GM12878 (cell line): Measurements from ENCODE around the gene MFSD11. TPM values are rescaled to one million over a fixed set of nuclear protein-coding genes. Genes with fewer than 3 reads are reported as not detected.

Experiments
- ATAC-seq: fragments of 200-7000 bp; cut with Tn5 transposase; 3 replicates; pipeline ENCODE4 v1.9.1; 2020; ENCODE audit warnings: mild to moderate bottlenecking, moderate library complexity
- BruUV-seq: library from RNA; stranded (reverse); fragments of 400-500 nt; replicated peaks from 2 replicates; lab custom pipeline; 2021; lab: Mats Ljungman, UMichigan
- CTCF ChIA-PET: fragments of 300-600 bp; sonication (Branson Sonifier 250); formaldehyde crosslinking; extraction: SDS; loops from one replicate; lab custom pipeline; 2021; ENCODE audit warnings: inconsistent platforms; lab: Yijun Ruan, JAX
- POLR2A ChIA-PET: fragments of 350-600 bp; formaldehyde crosslinking; extraction: SDS; loops from one replicate; lab custom pipeline; 2021; ENCODE audit warnings: inconsistent platforms; lab: Charles Lee
- RAD21 ChIA-PET: fragments of 300-600 bp; sonication (Branson Sonifier 250); formaldehyde crosslinking; loops from one replicate; lab custom pipeline; 2023; ENCODE audit warnings: antibody characterized with exemption; ENCODE audit not compliant: unreplicated experiment; lab: Charles Lee
- SMC1A ChIA-PET: fragments of 300-600 bp; sonication (Branson Sonifier 250); formaldehyde crosslinking; loops from one replicate; lab custom pipeline; 2023; ENCODE audit not compliant: unreplicated experiment, uncharacterized antibody; lab: Charles Lee
- DNase-seq: peaks from one replicate; pipeline ENCODE4 v3.0.0-alpha.2; 2011; ENCODE audit warnings: low read depth, low spot score
- FAIRE-seq: peaks from 3 replicates; lab custom pipeline; 2011; peaks lifted over from hg19 to GRCh38; lab: Jason Lieb, UNC
- H2AFZ ChIP-seq: 2 replicates; pipeline ENCODE4 v1.6.0; 2011; ENCODE audit warnings: low read depth, low read length, control low read depth; ENCODE audit not compliant: control insufficient read depth
- H3K27ac ChIP-seq: 2 replicates; pipeline ENCODE4 v1.5.1; 2011; ENCODE audit warnings: control low read depth; ENCODE audit not compliant: control insufficient read depth, insufficient read depth
- H3K27me3 ChIP-seq, 2 experiments: replicated peaks in 1 of 2; 2 replicates each; pipeline versions ENCODE4 v1.6.0 to v1.6.1; 2011; ENCODE audit warnings: low read length in 1 of 2; ENCODE audit not compliant: control insufficient read depth in 2 of 2, insufficient read depth in 2 of 2
- H3K36me3 ChIP-seq, 2 experiments: 2 replicates each; pipeline ENCODE4 v1.5.1; 2011; ENCODE audit warnings: low read length in 1 of 2; ENCODE audit not compliant: control insufficient read depth in 2 of 2, insufficient read depth in 2 of 2
- H3K4me1 ChIP-seq: 2 replicates; pipeline ENCODE4 v1.6.1; 2011; ENCODE audit warnings: mild to moderate bottlenecking, low read length, moderate library complexity, mixed read lengths; ENCODE audit not compliant: control insufficient read depth, insufficient read depth
- H3K4me2 ChIP-seq: 2 replicates; pipeline ENCODE4 v1.6.0; 2011; ENCODE audit warnings: control low read depth; ENCODE audit not compliant: control insufficient read depth, insufficient read depth
- H3K4me3 ChIP-seq: fragments of 200-600 bp; sonication (generic); 2 replicates; pipeline ENCODE4 v1.5.1; 2016
- H3K79me2 ChIP-seq: 2 replicates; pipeline ENCODE4 v1.6.0; 2011; ENCODE audit warnings: low read length; ENCODE audit not compliant: control insufficient read depth, insufficient read depth
- H3K9ac ChIP-seq: 2 replicates; pipeline ENCODE4 v1.8.0; 2011; ENCODE audit warnings: low read length, control low read depth, mixed read lengths; ENCODE audit not compliant: control insufficient read depth, insufficient read depth
- H3K9me3 ChIP-seq: replicated peaks from 3 replicates; pipeline ENCODE4 v1.5.1; 2011; ENCODE audit warnings: mild to moderate bottlenecking, low read length; ENCODE audit not compliant: control insufficient read depth, insufficient read depth
- H4K20me1 ChIP-seq: 2 replicates; pipeline ENCODE4 v1.6.0; 2011; ENCODE audit not compliant: control insufficient read depth, insufficient read depth
- BMI1 ChIP-seq: fragments of 450-650 bp; IDR thresholded peaks from 2 replicates; pipeline ENCODE4 v1.6.1; 2016; ENCODE audit warnings: mild to moderate bottlenecking, moderate library complexity, borderline replicate concordance
- CEBPB ChIP-seq, 2 experiments: fragments of 150-350 bp in 1 of 2; IDR thresholded peaks; 2 replicates each; pipeline ENCODE4 v1.6.1; 2012 to 2014; ENCODE audit warnings: low read depth in 2 of 2, low read length in 2 of 2, borderline replicate concordance in 1 of 2, inconsistent platforms in 1 of 2
- CHD2 ChIP-seq: IDR thresholded peaks from 2 replicates; pipeline ENCODE4 v1.6.1; 2011; ENCODE audit warnings: low read depth, low read length, improper control_type of control experiment, borderline replicate concordance
- FOS ChIP-seq: IDR thresholded peaks from 3 replicates; pipeline ENCODE4 v1.6.1; 2011; ENCODE audit warnings: borderline replicate concordance; ENCODE audit not compliant: insufficient read length; ENCODE audit errors: extremely low read depth
- FOXK2 ChIP-seq: fragments of 450-650 bp; IDR thresholded peaks from 2 replicates; pipeline ENCODE4 v1.6.1; 2017; ENCODE audit warnings: mild to moderate bottlenecking, moderate library complexity
- IKZF1 ChIP-seq: fragments of 450-650 bp; conservative IDR thresholded peaks from 2 replicates; pipeline ENCODE4 v1.6.1; 2017; ENCODE audit warnings: antibody characterized with exemption, mild to moderate bottlenecking
- KLF5 ChIP-seq: fragments of 450-650 bp; IDR thresholded peaks from 2 replicates; pipeline ENCODE4 v1.6.1; 2014; ENCODE audit warnings: mild to moderate bottlenecking; ENCODE audit not compliant: partially characterized antibody
- MYC ChIP-seq: IDR thresholded peaks from 2 replicates; pipeline ENCODE4 v1.6.1; 2011; ENCODE audit warnings: mild to moderate bottlenecking, low read length, moderate library complexity, inconsistent platforms; ENCODE audit not compliant: insufficient read depth, insufficient replicate concordance, insufficient read length, severe bottlenecking
- NFIC ChIP-seq: IDR thresholded peaks from 2 replicates; pipeline ENCODE4 v1.6.1; 2012; ENCODE audit warnings: low read depth, mild to moderate bottlenecking, inconsistent platforms, low read length, moderate library complexity
- PAX5 ChIP-seq: IDR thresholded peaks from 2 replicates; pipeline ENCODE4 v1.6.1; 2011; ENCODE audit warnings: low read depth, low read length, borderline replicate concordance
- PML ChIP-seq: IDR thresholded peaks from 2 replicates; pipeline ENCODE4 v1.6.1; 2012; ENCODE audit warnings: low read length, inconsistent platforms
- POU2F2 ChIP-seq: IDR thresholded peaks from 3 replicates; pipeline ENCODE4 v1.6.1; 2011; ENCODE audit warnings: low read depth, mild to moderate bottlenecking, low read length, borderline replicate concordance
- RB1 ChIP-seq: fragments of 450-650 bp; formaldehyde crosslinking; IDR thresholded peaks from 2 replicates; pipeline ENCODE4 v1.6.1; 2017; ENCODE audit warnings: mild to moderate bottlenecking, borderline replicate concordance
- RCOR1 ChIP-seq: conservative IDR thresholded peaks from 2 replicates; pipeline ENCODE4 v1.6.1; 2012; ENCODE audit warnings: low read depth, low read length, improper control_type of control experiment
- SIX5 ChIP-seq: IDR thresholded peaks from 2 replicates; pipeline ENCODE4 v1.6.1; 2011; ENCODE audit warnings: mild to moderate bottlenecking, low read depth, low read length, moderate library complexity; ENCODE audit not compliant: severe bottlenecking
- SPI1 ChIP-seq: IDR thresholded peaks from 2 replicates; pipeline ENCODE4 v1.6.1; 2011; ENCODE audit warnings: low read depth, mild to moderate bottlenecking, low read length, moderate library complexity, borderline replicate concordance; ENCODE audit not compliant: insufficient read depth
- WGBS: methylation state at CpG from one replicate; pipeline ENCODE4 v1.1.6; 2016; ENCODE audit warnings: low lambda C conversion rate; ENCODE audit not compliant: insufficient replicate concordance, insufficient coverage; ENCODE audit errors: missing lambda C conversion rate; 5-methylcytosine and 5-hydroxymethylcytosine counted together
- in situ Hi-C: fragments of 300-500 bp; cut with MboI; formaldehyde crosslinking; loops from 9 replicates; pipeline ENCODE4 v1.14.3; 2018; ENCODE audit warnings: mixed read lengths
- intact Hi-C: fragments of 100-400 bp; cut with micrococcal nuclease; formaldehyde crosslinking; loops from one replicate; pipeline ENCODE4 v1.14.2; 2022; ENCODE audit not compliant: unreplicated experiment
- polyA plus RNA-seq, 11 experiments: library from polyadenylated mRNA; depleted of rRNA in 4 of 11; unstranded in 6 of 11; stranded (reverse) in 5 of 11; fragments of >200 nt; fragmentation: Nextera tagmentation in 4 of 11; fragmentation: Illumina TruSeq in 1 of 11; extraction: Ambion mirVana in 4 of 11; extraction: Trizol in 1 of 11; gene quantifications; 1 replicate in 1 of 11; 2 replicates in 10 of 11; pipeline versions ENCODE4 v1.2.1 to v1.2.3, GENCODE V29; 2011 to 2016; ENCODE audit warnings: inconsistent platforms in 2 of 11, missing spikeins in 2 of 11, low read depth in 1 of 11
- total RNA-seq, 4 experiments: library from RNA; depleted of rRNA in 3 of 4; stranded (reverse); fragments of >200 nt in 3 of 4; fragmentation: Illumina TruSeq in 1 of 4; extraction: Trizol in 1 of 4; gene quantifications; 2 replicates each; pipeline versions ENCODE4 v1.2.1 to v1.2.3, GENCODE V29; 2013 to 2021
- TF ChIP-seq, protein P1 (sequence below): IDR thresholded peaks from 2 replicates; pipeline ENCODE4 v1.6.1; 2012; ENCODE audit warnings: low read depth, low read length, improper control_type of control experiment
- TF ChIP-seq, protein P2 (sequence below): fragments of 450-650 bp; IDR thresholded peaks from 2 replicates; pipeline ENCODE4 v1.6.1; 2017; ENCODE audit warnings: mild to moderate bottlenecking, low read depth, inconsistent platforms; ENCODE audit not compliant: poor library complexity, severe bottlenecking
- TF ChIP-seq, protein P3 (sequence below): fragments of 450-650 bp; IDR thresholded peaks from 2 replicates; pipeline ENCODE4 v1.6.1; 2016; ENCODE audit warnings: mild to moderate bottlenecking, moderate library complexity, borderline replicate concordance

The MFSD11 gene
- total and polyA plus RNA-seq, 10 of the 15 experiments (the other 5 are each of a cell fraction or from before 2014, with no cell fraction given), result 11.0 to 19.4 (median 15.5) TPM

DNA sequence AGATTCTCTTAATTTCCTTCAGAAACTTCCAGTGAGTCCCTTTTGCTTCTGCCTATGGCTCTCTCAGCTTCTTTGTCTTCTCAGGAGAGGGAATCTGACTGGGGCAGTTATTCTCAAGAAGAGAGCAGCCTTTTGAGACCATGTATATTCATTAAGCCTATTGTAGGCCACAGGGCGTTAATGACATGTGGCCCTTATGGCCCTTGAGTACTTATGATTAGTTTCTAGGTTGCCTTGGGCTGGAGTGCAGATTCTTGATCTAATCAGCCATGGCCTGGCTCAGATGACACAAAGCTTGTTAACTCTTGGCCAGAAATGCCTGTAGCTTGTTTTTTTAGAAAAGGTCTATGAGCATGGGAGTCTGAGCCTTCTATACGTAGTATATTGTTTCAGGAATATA is 17.4 kb downstream of the MFSD11 start:
- ChIA-PET POLR2A (no interaction called here), SMC1A (interaction anchor here (0.8 kb wide), 1 partner anchor 17 kb away, joined by 3 read pairs; no protein-coding TSS in a partner anchor), CTCF (interaction anchor here (0.6 to 0.9 kb wide), 2 partner anchors 17 to 134 kb away, joined by 3 to 4 read pairs; partner anchors contain the start of gene MFSD11), RAD21 (no interaction called here)
- Histone ChIP-seq H4K20me1 (no peaks in the 10 kb centered on the region), H3K4me3 (no peak overlapping the region), H3K4me1 (no peaks in the 10 kb centered on the region; the same call in 1 of the 2 replicates), H3K36me3 (peaks cover 0 to 13% of the 10 kb centered on the region in 2 experiments; a peak in 2 of 4 replicates), H3K79me2 (no peaks in the 10 kb centered on the region), H3K9ac (no peak overlapping the region), H3K9me3 (no peaks in the 10 kb centered on the region), H3K27me3 (no peaks in the 10 kb centered on the region), H3K27ac (no peak overlapping the region), H2AFZ (no peak overlapping the region), H3K4me2 (no peak overlapping the region)
- in situ Hi-C loops (no loop called here), intact Hi-C loops (no loop called here)
- no peak for ATAC-seq
- no TSS peak for BruUV-seq
- no peak for DNase-seq
- 97% methylated on average over 2 of the region's 2 CpGs for WGBS
- TF ChIP-seq, protein P1, sequence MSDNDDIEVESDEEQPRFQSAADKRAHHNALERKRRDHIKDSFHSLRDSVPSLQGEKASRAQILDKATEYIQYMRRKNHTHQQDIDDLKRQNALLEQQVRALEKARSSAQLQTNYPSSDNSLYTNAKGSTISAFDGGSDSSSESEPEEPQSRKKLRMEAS, result no peak
- TF ChIP-seq CEBPB (IDR thresholded peaks at IDR 0.05; ENCODE audit: borderline replicate concordance in 1 of 2, low read depth in 2 of 2, low read length in 2 of 2) (no peak), SIX5 (no peak), CHD2 (no peak), FOS (no peak), POU2F2 (no peak), BMI1 (no peak), NFIC (no peak), PML (no peak), RCOR1 (no peak), IKZF1 (no peak), FOXK2 (no peak), MYC (no peak), SPI1 (no peak), PAX5 (no peak), RB1 (no peak), KLF5 (no peak)
- TF ChIP-seq, protein P2, sequence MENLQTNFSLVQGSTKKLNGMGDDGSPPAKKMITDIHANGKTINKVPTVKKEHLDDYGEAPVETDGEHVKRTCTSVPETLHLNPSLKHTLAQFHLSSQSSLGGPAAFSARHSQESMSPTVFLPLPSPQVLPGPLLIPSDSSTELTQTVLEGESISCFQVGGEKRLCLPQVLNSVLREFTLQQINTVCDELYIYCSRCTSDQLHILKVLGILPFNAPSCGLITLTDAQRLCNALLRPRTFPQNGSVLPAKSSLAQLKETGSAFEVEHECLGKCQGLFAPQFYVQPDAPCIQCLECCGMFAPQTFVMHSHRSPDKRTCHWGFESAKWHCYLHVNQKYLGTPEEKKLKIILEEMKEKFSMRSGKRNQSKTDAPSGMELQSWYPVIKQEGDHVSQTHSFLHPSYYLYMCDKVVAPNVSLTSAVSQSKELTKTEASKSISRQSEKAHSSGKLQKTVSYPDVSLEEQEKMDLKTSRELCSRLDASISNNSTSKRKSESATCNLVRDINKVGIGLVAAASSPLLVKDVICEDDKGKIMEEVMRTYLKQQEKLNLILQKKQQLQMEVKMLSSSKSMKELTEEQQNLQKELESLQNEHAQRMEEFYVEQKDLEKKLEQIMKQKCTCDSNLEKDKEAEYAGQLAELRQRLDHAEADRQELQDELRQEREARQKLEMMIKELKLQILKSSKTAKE, result no peak
- TF ChIP-seq, protein P3, sequence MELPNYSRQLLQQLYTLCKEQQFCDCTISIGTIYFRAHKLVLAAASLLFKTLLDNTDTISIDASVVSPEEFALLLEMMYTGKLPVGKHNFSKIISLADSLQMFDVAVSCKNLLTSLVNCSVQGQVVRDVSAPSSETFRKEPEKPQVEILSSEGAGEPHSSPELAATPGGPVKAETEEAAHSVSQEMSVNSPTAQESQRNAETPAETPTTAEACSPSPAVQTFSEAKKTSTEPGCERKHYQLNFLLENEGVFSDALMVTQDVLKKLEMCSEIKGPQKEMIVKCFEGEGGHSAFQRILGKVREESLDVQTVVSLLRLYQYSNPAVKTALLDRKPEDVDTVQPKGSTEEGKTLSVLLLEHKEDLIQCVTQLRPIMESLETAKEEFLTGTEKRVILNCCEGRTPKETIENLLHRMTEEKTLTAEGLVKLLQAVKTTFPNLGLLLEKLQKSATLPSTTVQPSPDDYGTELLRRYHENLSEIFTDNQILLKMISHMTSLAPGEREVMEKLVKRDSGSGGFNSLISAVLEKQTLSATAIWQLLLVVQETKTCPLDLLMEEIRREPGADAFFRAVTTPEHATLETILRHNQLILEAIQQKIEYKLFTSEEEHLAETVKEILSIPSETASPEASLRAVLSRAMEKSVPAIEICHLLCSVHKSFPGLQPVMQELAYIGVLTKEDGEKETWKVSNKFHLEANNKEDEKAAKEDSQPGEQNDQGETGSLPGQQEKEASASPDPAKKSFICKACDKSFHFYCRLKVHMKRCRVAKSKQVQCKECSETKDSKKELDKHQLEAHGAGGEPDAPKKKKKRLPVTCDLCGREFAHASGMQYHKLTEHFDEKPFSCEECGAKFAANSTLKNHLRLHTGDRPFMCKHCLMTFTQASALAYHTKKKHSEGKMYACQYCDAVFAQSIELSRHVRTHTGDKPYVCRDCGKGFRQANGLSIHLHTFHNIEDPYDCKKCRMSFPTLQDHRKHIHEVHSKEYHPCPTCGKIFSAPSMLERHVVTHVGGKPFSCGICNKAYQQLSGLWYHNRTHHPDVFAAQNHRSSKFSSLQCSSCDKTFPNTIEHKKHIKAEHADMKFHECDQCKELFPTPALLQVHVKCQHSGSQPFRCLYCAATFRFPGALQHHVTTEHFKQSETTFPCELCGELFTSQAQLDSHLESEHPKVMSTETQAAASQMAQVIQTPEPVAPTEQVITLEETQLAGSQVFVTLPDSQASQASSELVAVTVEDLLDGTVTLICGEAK, result no peak
- TF ChIP-seq, all 136 proteins: peak for 0
- FAIRE-seq, result no peak
